Heart left ventricle (tissue), 16 donors: ENCODE data around the gene SLC25A10. TPM values are rescaled to one million over a fixed set of nuclear protein-coding genes. Genes with fewer than 3 reads are reported as not detected.

Experiments used
- ATAC-seq, 4 donors: fragments of 200-7000 bp; cut with Tn5 transposase; one replicate each; pipeline ENCODE4 v1.9.1; 2020 to 2022; ENCODE audit warnings: moderate library complexity in 4 of 4, mild to moderate bottlenecking in 3 of 4, moderate number of reproducible peaks in 1 of 4
- DNase-seq, 5 donors: peaks; one replicate each; pipeline ENCODE4 v3.0.0-alpha.2; 2020
- H3K27ac ChIP-seq, 12 donors: fragments of 200-600 bp; sonication (generic) in 4 of 12; one replicate each; pipeline versions ENCODE4 v1.5.0 to v1.8.0; 2016 to 2022; ENCODE audit warnings: mild to moderate bottlenecking in 2 of 12
- H3K27me3 ChIP-seq, 9 donors: fragments of 200-600 bp; sonication (generic) in 2 of 9; one replicate each; pipeline versions ENCODE4 v1.5.1 to v1.8.0; 2016 to 2022; ENCODE audit warnings: mild to moderate bottlenecking in 3 of 9
- H3K36me3 ChIP-seq, 9 donors: fragments of 200-600 bp; sonication (generic) in 2 of 9; one replicate each; pipeline versions ENCODE4 v1.5.0 to v1.8.0; 2018 to 2022; ENCODE audit warnings: mild to moderate bottlenecking in 2 of 9
- H3K4me1 ChIP-seq, 12 donors: fragments of 200-600 bp; sonication (generic) in 4 of 12; one replicate each; pipeline versions ENCODE4 v1.5.0 to v1.8.0; 2016 to 2022; ENCODE audit warnings: mild to moderate bottlenecking in 3 of 12
- H3K4me3 ChIP-seq, 12 donors: fragments of 200-600 bp; sonication (generic) in 4 of 12; one replicate each; pipeline versions ENCODE4 v1.5.0 to v1.8.0; 2017 to 2022; ENCODE audit warnings: mild to moderate bottlenecking in 9 of 12, moderate library complexity in 4 of 12
- H3K9me3 ChIP-seq, 12 donors: fragments of 200-600 bp; sonication (generic) in 4 of 12; one replicate each; pipeline versions ENCODE4 v1.5.0 to v1.8.0; 2016 to 2022; ENCODE audit warnings: mild to moderate bottlenecking in 1 of 12
- POLR2A ChIP-seq, 2 donors: fragments of 450-650 bp; IDR thresholded peaks; one replicate each; pipeline ENCODE4 v1.6.1; 2017; ENCODE audit warnings: antibody characterized with exemption in 2 of 2, mild to moderate bottlenecking in 2 of 2, moderate library complexity in 2 of 2
- WGBS, 4 donors: extraction: QIAGEN DNeasy Blood & Tissue Kit in 2 of 4; methylation state at CpG; one replicate each; pipeline versions ENCODE4 v1.1.5 to v1.1.7; 2013 to 2018; 5-methylcytosine and 5-hydroxymethylcytosine counted together
- intact Hi-C, 10 donors: fragments of 100-400 bp; cut with DNase I; formaldehyde crosslinking; loops; one replicate each; pipeline versions ENCODE4 v1.11.1 to v1.14.2; 2022
- polyA plus RNA-seq, 2 donors: library from polyadenylated mRNA; stranded (reverse); fragments of 200-250 nt; gene quantifications; one replicate each; pipeline ENCODE4 v1.2.3, GENCODE V29; 2013
- total RNA-seq, 9 donors: library from RNA; depleted of rRNA in 2 of 9; stranded (reverse); fragments of >200 nt in 2 of 9; fragmentation: NEBNext Ultra II Directional in 3 of 9; extraction: Animal tissue kit (Norgen Biotek cat#: 25700) in 3 of 9; gene quantifications; one replicate each; pipeline versions ENCODE4 v1.1.0 to v1.2.4, GENCODE V29; 2016 to 2023
- TF ChIP-seq, protein P1 (sequence below), 12 donors: fragments of 200-600 bp; sonication (generic) in 4 of 12; IDR thresholded peaks; one replicate each; pipeline versions ENCODE4 v1.5.0 to v1.8.0; 2018 to 2022; ENCODE audit warnings: antibody characterized with exemption in 12 of 12, mild to moderate bottlenecking in 5 of 12
- donor health status: ischemic (EF 13 %, LVEDD 7.1; RV severe dilation, severe dysfunction).
- donor health status: healthy with polysubstance abuse.
- donor health status: DM: no; HTN: yes; CAD: no.
- donor health status: DM: no; HTN: no; CAD: no.
- donor health status: ischemic (EF 25% LVEDD 6.9; RV normal size, moderate dysfunction).
- donor health status: ischemic (EF 25% LVEDD 5.7; RV mildly dilated, moderate dysfunction).
- donor health status: healthy.
- donor health status: DM: yes; HTN: yes; CAD: no.
- donor health status: ischemic (EF 35%, LVEDD 5.7; RV mildly dilated, moderate dysfunction).
- donor health status: nonischemic (EF 11% LVEDD 7.7; RV severe dilation, severe dysfunction).
- donor health status: DM: yes; HTN: yes; CAD: no.
- donor health status: PGD.
- donor health status: ischemic (EF 29% LVEDD 5.4; RV normal size, mild dysfunction).
- donor health status: nonischemic (EF 23%, LVEDD 6.1; RV moderate dilation, normal function).

SLC25A10 gene
- total and polyA plus RNA-seq, 11 donors: 7.0 to 17.9 (median 9.4) TPM

- no peak for DNase-seq
- Histone ChIP-seq H3K36me3 (peaks cover 0 to 100% (median 94%) of the 10 kb centered on the region in 9 donors), H3K27me3 (no peaks in the 10 kb centered on the region), H3K9me3 (no peaks in the 10 kb centered on the region), H3K27ac (no peak overlapping the region), H3K4me3 (no peak overlapping the region), H3K4me1 (peaks cover 0 to under 1% (median 0%) of the 10 kb centered on the region in 12 donors)
- intact Hi-C loops: no loop called here
- TF ChIP-seq POLR2A (IDR thresholded peaks at IDR 0.05): no peak
- TF ChIP-seq, protein P1, sequence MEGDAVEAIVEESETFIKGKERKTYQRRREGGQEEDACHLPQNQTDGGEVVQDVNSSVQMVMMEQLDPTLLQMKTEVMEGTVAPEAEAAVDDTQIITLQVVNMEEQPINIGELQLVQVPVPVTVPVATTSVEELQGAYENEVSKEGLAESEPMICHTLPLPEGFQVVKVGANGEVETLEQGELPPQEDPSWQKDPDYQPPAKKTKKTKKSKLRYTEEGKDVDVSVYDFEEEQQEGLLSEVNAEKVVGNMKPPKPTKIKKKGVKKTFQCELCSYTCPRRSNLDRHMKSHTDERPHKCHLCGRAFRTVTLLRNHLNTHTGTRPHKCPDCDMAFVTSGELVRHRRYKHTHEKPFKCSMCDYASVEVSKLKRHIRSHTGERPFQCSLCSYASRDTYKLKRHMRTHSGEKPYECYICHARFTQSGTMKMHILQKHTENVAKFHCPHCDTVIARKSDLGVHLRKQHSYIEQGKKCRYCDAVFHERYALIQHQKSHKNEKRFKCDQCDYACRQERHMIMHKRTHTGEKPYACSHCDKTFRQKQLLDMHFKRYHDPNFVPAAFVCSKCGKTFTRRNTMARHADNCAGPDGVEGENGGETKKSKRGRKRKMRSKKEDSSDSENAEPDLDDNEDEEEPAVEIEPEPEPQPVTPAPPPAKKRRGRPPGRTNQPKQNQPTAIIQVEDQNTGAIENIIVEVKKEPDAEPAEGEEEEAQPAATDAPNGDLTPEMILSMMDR (IDR thresholded peaks at IDR 0.05): no peak
- WGBS, 4 donors: 92 to 95% (median 93%) methylated on average over 13 to 18 of the region's 18 CpGs
- no peak for ATAC-seq
Measured at GRCh38 chr17:81691196-81691595, 20.9 kb upstream of the SLC25A10 start.

- Histone ChIP-seq H3K36me3 (peaks cover 3 to 100% (median 94%) of the 10 kb centered on the region in 9 donors), H3K4me1 (peaks cover 0 to 5% (median under 1%) of the 10 kb centered on the region in 12 donors), H3K27me3 (no peaks in the 10 kb centered on the region), H3K27ac (no peak overlapping the region), H3K4me3 (no peak overlapping the region), H3K9me3 (no peaks in the 10 kb centered on the region)
- ATAC-seq (no peak), DNase-seq (no peak)
- no peak for TF ChIP-seq POLR2A (IDR thresholded peaks at IDR 0.05)
- TF ChIP-seq, protein P1 (IDR thresholded peaks at IDR 0.05): no peak
- WGBS, 4 donors: 96 to 97% (median 97%) methylated on average over 20 of the region's 20 CpGs
- intact Hi-C loops: no loop called here
Measured at GRCh38 chr17:81691608-81692007, 20.5 kb upstream of the SLC25A10 start.

DNA sequence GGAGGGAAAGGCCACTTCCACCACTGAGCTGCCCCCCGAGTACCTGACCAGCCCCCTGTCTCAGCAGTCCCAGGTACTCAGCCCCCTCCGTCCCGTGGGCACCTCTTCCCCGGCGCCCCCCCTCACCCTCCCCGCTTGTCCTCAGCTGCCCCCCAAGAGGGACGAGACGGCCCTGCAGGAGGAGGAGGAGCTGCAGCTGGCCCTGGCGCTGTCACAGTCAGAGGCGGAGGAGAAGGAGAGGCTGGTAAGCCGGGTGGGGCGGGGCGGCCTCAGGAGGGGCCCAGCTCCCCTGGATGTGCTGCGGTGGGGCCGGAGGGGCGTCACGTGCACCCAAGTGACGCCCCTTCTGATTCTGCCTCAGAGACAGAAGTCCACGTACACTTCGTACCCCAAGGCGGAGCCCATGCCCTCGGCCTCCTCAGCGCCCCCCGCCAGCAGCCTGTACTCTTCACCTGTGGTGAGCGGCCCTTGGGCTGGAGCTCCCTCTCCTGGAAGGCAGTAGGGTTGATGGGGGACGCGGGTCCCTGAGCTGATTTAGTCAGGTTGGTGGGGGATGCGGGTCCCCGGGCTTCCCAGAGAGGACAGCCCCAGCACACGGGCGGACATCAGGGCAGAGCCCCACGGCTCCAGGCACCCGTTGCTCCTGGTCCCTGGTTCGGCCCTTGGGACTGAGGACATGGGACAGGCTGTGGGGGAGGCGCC, 18.4 kb upstream of the SLC25A10 start:
- Histone ChIP-seq H3K9me3 (no peaks in the 10 kb centered on the region), H3K27ac (no peak overlapping the region), H3K4me3 (no peak overlapping the region), H3K4me1 (peaks cover 0 to 17% (median 5%) of the 10 kb centered on the region in 12 donors), H3K27me3 (no peaks in the 10 kb centered on the region), H3K36me3 (peaks cover 6 to 100% (median 94%) of the 10 kb centered on the region in 9 donors)
- intact Hi-C loops: no loop called here
- TF ChIP-seq POLR2A (IDR thresholded peaks at IDR 0.05): no peak
- TF ChIP-seq, protein P1 (IDR thresholded peaks at IDR 0.05): no peak
- 87 to 92% (median 91%) methylated on average over 16 to 35 of the region's 35 CpGs for WGBS, 4 donors
- no peak for DNase-seq
- no peak for ATAC-seq

DNA sequence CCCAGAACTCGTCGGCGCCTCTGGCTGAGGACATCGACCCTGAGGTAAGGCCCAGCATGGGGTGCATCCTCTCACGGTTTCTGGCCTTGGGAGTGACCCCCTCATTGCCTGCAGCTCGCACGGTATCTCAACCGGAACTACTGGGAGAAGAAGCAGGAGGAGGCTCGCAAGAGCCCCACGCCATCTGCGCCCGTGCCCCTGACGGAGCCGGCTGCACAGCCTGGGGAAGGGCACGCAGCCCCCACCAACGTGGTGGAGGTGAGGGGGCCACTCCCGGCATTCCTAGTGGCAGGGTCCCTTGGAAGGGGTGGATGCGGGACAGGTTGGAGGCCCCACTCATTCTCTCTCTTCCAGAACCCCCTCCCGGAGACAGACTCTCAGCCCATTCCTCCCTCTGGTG, 17.3 kb upstream of the SLC25A10 start:
- intact Hi-C loops: no loop called here
- no peak for DNase-seq
- H3K4me1 ChIP-seq: peaks cover 0 to 17% (median 5%) of the 10 kb centered on the region in 12 donors
- H3K9me3 ChIP-seq: no peaks in the 10 kb centered on the region
- no peak overlapping the region for H3K4me3 ChIP-seq
- H3K36me3 ChIP-seq: peaks cover 6 to 100% (median 94%) of the 10 kb centered on the region in 9 donors
- WGBS, 4 donors: 89 to 95% (median 94%) methylated on average over 19 of the region's 19 CpGs
- no peak overlapping the region for H3K27ac ChIP-seq
- no peak for ATAC-seq
- no peaks in the 10 kb centered on the region for H3K27me3 ChIP-seq
- TF ChIP-seq, protein P1 (IDR thresholded peaks at IDR 0.05): no peak
- TF ChIP-seq POLR2A (IDR thresholded peaks at IDR 0.05): no peak
